Neutrophil (primary cell): ENCODE data around the gene LDLRAD4.

Experiments used
- H3K27ac ChIP-seq: fragments of 200-600 bp; sonication (generic); 2 replicates; pipeline ENCODE4 v1.5.1; 2016; ENCODE audit warnings: mild to moderate bottlenecking, moderate library complexity
- H3K27me3 ChIP-seq: fragments of 200-600 bp; sonication (generic); 2 replicates; pipeline ENCODE4 v1.6.0; 2016; ENCODE audit warnings: mild to moderate bottlenecking
- H3K36me3 ChIP-seq: fragments of 200-600 bp; sonication (generic); 2 replicates; pipeline ENCODE4 v1.5.1; 2017
- H3K4me1 ChIP-seq, 2 experiments: fragments of 200-600 bp in 1 of 2; sonication (generic) in 1 of 2; 1 replicate in 1 of 2; 2 replicates in 1 of 2; pipeline versions ENCODE4 v1.5.1 to v1.6.1; 2013 to 2016; ENCODE audit warnings: low read depth in 1 of 2, low read length in 1 of 2, mild to moderate bottlenecking in 1 of 2, moderate library complexity in 1 of 2; ENCODE audit not compliant: control insufficient read depth in 1 of 2, insufficient read depth in 1 of 2
- H3K4me3 ChIP-seq, 2 experiments: fragments of 200-600 bp in 1 of 2; sonication (generic) in 1 of 2; 1 replicate in 1 of 2; 2 replicates in 1 of 2; pipeline ENCODE4 v1.5.1; 2013 to 2016; ENCODE audit warnings: low read depth in 1 of 2, low read length in 1 of 2, mild to moderate bottlenecking in 1 of 2, moderate library complexity in 1 of 2
- H3K9me3 ChIP-seq: fragments of 200-600 bp; sonication (generic); 2 replicates; pipeline ENCODE4 v1.5.1; 2016
- TF ChIP-seq, protein P1 (sequence below): fragments of 200-600 bp; sonication (generic); IDR thresholded peaks from 2 replicates; pipeline ENCODE4 v1.5.1; 2016; ENCODE audit warnings: antibody characterized with exemption

The LDLRAD4 gene

DNA sequence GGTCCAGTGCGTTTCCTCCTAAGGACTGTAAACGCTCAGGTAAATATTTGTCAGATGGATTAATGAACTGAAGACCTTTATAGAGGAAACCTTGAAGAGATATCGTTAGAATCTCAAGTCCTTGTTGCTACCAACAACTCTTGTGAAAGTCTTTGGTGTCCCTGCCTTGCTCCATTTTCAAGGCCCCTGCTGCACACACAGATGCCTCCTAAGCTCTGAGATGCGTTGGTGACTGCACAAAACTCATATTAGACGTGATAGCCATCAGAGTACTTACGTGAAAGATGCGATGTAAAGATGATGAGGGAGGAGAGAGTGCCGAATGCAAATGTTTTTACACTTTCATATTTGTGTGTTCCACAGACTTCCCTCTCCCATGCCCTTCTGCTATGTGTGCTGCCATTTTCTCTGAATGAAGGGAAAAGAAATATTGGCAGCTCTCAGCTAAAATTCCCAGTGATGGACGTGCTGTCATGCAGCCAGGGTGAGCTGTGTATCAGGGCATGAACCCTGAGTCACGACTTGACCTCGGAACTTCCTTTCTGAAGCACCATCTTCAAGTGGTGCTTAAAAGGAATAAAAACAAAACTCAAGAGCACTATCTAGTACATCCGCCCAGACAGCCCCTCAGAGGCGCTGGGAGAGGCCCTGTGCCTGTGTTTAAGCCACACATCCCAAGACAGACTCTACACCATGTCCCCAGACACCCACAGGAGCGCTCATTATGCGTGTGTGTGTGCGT lies 390.4 kb downstream of the LDLRAD4 start:
- H3K4me1 ChIP-seq: peaks cover 11 to 19% of the 10 kb centered on the region in 2 experiments

DNA sequence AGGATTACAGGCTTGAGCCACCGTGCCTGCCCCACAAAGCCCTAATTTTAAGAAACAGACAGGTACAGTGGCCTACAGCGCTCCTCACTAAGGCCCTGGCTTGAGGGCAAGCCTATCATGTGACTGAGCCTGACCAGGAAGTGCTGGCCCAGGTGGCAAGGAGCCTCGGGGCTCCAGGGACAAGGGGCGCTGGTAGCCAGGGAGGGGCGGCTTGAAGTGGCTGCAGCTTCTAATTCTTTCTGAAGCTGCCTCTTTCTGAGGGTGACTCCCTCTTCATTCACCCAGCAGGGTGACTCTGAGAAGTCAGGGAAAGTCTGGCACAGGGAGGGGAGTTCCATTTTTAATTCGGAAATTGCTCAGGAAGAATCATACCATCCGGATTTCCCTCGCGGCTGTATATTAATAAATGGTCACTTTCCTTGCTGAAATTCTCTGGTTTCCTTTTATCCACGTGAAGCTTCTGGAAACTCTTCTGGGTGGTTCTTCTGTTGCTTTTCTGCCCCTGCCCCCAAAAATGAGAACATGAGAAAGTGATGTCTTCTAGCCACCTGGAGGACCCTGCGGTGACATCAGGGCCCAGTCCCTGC lies 392.1 kb downstream of the LDLRAD4 start:
- H3K4me1 ChIP-seq: peaks cover 11 to 25% of the 10 kb centered on the region in 2 experiments
- no peak overlapping the region for H3K27ac ChIP-seq
- H3K4me3 ChIP-seq: no peak overlapping the region
- TF ChIP-seq, protein P1, sequence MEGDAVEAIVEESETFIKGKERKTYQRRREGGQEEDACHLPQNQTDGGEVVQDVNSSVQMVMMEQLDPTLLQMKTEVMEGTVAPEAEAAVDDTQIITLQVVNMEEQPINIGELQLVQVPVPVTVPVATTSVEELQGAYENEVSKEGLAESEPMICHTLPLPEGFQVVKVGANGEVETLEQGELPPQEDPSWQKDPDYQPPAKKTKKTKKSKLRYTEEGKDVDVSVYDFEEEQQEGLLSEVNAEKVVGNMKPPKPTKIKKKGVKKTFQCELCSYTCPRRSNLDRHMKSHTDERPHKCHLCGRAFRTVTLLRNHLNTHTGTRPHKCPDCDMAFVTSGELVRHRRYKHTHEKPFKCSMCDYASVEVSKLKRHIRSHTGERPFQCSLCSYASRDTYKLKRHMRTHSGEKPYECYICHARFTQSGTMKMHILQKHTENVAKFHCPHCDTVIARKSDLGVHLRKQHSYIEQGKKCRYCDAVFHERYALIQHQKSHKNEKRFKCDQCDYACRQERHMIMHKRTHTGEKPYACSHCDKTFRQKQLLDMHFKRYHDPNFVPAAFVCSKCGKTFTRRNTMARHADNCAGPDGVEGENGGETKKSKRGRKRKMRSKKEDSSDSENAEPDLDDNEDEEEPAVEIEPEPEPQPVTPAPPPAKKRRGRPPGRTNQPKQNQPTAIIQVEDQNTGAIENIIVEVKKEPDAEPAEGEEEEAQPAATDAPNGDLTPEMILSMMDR: no peak
- H3K9me3 ChIP-seq: no peaks in the 10 kb centered on the region
- no peaks in the 10 kb centered on the region for H3K36me3 ChIP-seq
- peaks cover 62% of the 10 kb centered on the region for H3K27me3 ChIP-seq

More for the DNA sequence above, 390.4 kb downstream of the LDLRAD4 start:
- Histone ChIP-seq H3K9me3 (no peaks in the 10 kb centered on the region), H3K27me3 (peaks cover 45% of the 10 kb centered on the region), H3K27ac (no peak overlapping the region), H3K36me3 (no peaks in the 10 kb centered on the region), H3K4me3 (no peak overlapping the region)
- TF ChIP-seq, protein P1: no peak

DNA sequence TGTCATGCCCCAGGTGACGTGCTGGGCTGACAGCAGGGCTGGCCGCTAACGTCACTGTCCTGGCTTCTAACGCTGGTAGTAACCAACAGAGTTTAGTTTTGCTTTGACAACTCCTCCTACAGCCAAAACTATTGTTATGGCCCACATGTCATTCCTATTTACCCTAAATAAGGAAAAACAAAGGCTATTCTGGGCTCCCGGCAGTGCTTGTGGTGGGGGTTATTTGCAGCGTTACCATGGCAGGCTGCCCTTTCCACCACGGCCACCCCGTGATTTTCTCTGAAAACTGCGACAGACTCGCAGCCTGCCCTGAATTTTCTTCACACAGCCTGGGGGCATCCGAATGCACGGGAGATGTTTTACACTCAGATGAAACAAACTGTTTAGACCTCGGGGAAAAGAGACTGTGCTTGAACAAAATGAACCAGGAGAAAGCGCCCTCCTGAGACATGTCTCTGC lies 392.6 kb downstream of the LDLRAD4 start:
- Histone ChIP-seq H3K27ac (no peak overlapping the region), H3K4me3 (no peak overlapping the region), H3K27me3 (peaks cover 62% of the 10 kb centered on the region), H3K4me1 (peaks cover 11 to 25% of the 10 kb centered on the region in 2 experiments), H3K9me3 (no peaks in the 10 kb centered on the region), H3K36me3 (no peaks in the 10 kb centered on the region)
- TF ChIP-seq, protein P1: no peak

DNA sequence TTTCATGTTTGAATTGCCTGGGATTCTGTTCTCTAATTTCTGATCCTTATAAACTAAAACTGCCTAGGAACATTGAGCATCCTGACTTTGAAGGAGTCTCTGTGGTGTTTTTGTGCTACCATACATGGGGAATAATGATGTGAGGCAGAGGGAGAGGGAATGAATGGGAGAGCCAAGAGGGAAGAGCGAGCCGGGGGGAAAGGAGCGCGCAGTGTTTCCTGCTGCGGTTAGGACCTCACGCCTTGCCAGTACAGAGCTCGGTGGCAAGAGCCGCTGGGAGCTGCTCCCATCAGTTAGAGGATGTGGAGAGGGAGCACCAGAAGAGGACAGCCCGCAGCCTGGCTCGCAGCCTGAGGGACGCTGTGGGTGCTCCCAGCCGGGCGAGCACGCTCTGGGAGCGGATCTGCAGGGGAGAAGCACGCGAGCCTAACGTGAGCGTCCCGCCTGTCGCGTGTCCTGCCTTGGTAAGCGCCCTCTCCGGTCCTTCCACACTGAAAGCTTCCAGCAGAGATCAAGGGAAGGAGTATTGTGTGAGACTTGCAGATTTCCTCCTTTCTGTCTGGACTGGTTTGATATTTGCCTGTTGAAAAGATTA lies 393.1 kb downstream of the LDLRAD4 start:
- TF ChIP-seq, protein P1: no peak
- no peak overlapping the region for H3K27ac ChIP-seq
- no peaks in the 10 kb centered on the region for H3K36me3 ChIP-seq
- no peaks in the 10 kb centered on the region for H3K9me3 ChIP-seq
- peaks cover 11 to 25% of the 10 kb centered on the region in 2 experiments for H3K4me1 ChIP-seq
- peaks cover 62% of the 10 kb centered on the region for H3K27me3 ChIP-seq
- H3K4me3 ChIP-seq: no peak overlapping the region

DNA sequence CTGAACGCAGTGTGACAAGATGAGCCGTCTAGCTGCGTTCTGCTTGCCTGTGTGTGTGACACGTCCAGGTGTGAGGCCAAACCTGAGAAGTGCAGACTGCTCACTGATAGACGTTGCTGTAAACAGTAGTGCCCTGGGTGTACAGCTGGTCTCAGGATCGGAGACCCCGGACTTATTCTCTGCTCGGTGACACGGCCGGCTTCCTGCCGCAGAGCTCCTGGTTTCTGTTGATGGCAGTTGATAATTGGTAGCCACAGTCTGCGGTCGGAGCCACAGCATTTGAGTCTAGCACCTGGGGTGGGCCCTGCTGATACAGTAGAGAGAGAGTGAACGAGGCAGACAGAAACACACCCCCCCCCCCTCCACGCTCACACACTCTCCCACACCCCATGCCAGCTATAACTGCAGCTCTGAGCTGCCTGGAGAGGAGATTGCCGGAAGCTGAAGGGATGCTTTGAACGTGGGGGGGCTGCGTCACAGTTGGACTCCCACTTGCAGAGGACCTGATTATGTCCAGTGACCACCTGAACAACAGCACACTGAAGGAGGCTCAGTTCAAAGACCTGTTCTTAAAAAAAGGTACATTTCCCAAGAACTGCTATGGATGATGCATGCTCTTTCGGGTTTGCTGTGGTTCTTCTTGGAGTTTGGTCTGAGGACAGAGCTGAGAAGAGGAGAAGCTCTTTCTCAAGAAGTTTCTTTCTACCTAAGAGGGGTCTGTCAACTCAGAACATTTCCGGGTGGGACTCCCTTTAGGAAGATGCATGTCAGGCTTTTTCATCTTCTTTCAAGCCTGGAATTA lies 393.8 kb downstream of the LDLRAD4 start:
- Histone ChIP-seq H3K27ac (no peak overlapping the region), H3K27me3 (peaks cover 62% of the 10 kb centered on the region), H3K9me3 (no peaks in the 10 kb centered on the region), H3K4me3 (no peak overlapping the region), H3K4me1 (peaks cover 11 to 25% of the 10 kb centered on the region in 2 experiments), H3K36me3 (no peaks in the 10 kb centered on the region)
- TF ChIP-seq, protein P1: no peak
